CD4-positive, alpha-beta T cell treated with Interleukin-6 for 4 hours (primary cell): ENCODE data around the gene DLGAP1.

Source experiments
- DNase-seq: peaks from one replicate; pipeline ENCODE4 v3.0.0-alpha.2; 2020; ENCODE audit warnings: mixed read lengths

Gene DLGAP1

DNA sequence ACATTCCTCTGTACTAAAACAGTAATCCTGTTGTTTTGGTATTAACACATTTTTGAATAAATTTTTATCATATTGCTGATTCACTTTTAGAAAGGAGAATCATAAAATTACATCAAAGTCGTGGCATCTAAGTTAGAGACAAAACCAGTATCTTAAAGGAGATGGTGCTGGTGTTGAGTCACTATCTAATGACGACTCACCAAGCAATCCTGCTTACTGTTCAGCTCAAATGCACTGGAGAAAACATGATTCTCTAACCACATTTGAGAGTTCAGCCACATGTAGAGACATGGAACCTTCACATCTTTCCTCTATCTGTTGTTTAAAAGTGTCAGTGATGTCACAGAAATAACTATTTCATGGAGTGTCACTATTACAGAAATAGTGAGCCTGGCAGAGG, 531.4 kb downstream of the DLGAP1 start:
- no peak for DNase-seq

GRCh38 chr18:3921826-3922225, 533.3 kb downstream of the DLGAP1 start:
- no peak for DNase-seq

GRCh38 chr18:3920832-3921231, 534.3 kb downstream of the DLGAP1 start:
- DNase-seq, result no peak

- DNase-seq, result no peak
Measured at GRCh38 chr18:3919396-3920061, 535.6 kb downstream of the DLGAP1 start.

DNA sequence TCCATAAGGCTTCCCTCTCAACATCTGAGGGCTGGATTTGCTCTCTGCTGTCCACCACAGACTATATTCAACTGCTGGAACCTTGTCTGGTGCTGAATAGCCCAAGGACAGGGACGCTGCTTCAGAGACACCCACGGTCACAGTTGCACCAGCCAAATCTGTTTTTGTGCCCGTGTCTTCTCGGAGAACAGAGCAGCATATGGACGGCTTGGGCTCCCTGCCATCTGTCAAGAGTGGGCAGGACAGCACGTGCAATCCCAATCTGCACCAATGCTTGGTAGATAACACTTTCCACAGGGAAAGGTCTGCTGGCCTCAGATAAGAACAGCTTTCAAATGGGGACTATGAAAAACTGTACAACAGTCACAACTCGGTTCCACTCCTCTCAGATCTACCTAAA, 539.0 kb downstream of the DLGAP1 start:
- no peak for DNase-seq

DNA sequence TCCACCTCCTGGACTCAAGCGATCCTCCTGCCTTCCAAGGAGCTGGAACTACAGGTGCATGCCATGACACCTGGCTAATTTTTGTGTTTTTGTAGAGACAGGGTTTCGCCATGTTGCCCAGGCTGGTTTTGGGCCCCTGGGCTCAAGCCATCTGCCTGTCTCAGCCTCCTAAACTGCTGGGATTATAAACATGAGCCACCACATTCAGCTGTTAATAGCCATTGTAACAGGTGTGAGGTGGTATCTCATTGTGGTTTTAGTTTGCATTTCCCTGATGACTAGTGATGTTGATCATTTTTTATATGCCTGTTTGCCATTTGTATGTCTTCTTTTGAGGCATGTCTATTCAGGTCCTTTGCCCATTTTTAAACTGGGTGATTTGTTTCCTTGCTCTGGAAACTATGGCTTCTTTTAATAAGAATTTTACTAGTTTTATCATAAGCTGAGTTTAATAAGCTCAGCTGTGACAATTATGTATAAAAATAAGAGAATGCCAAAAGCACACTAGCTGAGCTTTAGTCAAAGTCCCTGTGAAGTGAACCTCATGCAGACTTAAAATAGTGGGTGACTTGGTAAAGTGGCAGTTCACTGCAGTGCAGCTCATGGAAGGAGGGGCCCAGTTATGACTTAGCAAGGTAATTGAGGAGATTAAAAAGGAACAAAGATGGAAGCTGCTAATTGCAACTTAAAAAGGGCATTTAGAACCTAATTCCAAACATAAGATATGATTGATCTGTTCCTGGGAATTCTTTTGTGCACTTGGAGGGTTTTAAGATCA, 540.1 kb downstream of the DLGAP1 start:
- no peak for DNase-seq

- DNase-seq, result no peak
Measured at GRCh38 chr18:3914109-3914508, 541.0 kb downstream of the DLGAP1 start.

- DNase-seq, result no peak
Measured at GRCh38 chr18:3912705-3913104, 542.4 kb downstream of the DLGAP1 start.

DNA sequence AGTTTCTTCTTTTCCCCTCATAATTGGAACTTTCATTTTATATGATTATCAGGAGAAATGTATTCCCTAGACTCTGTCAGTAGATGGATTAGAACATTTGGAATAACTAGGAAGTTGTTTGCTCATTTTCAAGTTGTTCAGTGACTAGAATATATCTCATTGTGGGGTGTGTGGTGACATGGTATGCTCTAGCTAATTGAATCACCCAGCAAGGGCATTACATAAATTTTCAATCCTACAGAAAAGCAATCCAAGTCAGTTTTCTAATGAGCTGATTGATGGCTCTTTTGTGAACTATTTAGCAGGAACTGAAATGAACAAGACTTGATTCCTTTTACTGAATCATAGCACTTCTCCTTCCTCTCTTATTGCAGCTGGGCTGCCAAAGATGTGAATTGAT, 543.7 kb downstream of the DLGAP1 start:
- no peak for DNase-seq

DNA sequence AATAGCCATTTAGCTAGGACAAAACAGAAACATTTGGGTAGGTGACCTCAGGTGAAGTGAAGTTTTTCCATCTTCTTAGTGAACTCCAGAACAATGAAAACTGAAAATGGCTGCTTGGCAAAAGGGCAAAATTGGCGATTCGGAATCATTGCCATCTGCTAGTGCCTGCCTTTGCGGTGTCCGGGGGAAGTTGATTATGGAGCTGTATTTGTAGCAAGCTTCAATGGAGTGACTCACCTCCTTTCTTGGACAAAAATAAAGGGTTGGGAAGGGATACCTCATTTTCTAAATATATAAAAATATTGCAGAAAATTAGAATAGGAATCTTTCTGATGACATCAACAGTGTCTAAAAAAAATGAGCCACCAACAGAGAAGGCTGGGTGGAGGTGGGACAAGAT, 544.6 kb downstream of the DLGAP1 start:
- no peak for DNase-seq

DNA sequence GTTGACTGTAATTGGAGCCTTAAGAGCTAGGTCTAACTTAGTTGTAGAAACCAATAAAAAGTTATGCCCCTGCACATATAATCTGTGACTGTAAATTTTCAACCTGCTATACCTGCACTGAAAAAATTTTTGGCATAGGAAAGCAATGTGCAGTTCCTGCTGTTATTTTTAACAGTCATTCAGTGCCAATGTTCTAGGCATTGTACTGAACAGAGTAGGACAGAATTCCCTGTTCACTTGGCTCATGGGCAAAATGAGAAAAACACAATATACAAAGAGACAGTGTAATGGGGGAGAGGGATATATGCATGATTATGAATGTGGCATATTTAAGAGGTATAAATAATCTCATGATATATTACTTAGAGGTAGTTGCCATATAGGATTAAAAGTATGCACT, 547.2 kb downstream of the DLGAP1 start:
- no peak for DNase-seq

DNA sequence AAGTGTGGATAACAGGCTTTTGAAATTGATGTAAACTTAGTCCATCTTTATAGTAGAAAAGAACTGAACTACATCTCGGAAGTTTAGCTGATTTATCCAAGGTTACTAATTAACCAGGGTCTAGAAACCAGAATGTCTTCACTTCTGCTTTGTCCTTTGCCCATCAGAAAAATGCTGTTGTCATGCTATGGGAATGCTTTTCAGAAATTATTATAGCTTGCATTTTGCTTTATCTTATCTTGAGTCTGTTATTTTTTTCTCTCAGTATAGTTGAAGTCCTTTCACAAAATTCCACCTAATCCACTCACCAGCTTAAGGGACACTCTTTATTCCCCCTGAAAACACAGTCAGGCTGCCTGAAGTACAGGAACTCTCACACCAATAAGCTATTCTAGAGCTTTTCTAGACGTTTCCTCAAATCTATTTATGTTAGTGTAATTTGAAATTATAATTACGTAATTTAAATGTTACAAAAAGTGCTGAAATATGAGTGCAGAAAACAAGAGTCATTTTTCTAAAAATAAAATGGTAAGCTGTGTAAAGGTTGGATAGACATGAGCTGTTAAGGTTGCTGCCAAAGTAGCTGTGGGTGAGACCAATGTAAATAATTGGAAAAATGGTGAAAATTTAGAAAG, 548.9 kb downstream of the DLGAP1 start:
- no peak for DNase-seq

- DNase-seq, result no peak
Measured at GRCh38 chr18:3903337-3903736, 551.8 kb downstream of the DLGAP1 start.

GRCh38 chr18:3902676-3903075, 552.4 kb downstream of the DLGAP1 start:
- DNase-seq, result no peak

GRCh38 chr18:3901811-3902210, 553.3 kb downstream of the DLGAP1 start:
- no peak for DNase-seq

GRCh38 chr18:3901042-3901441, 554.1 kb downstream of the DLGAP1 start:
- DNase-seq, result no peak

- no peak for DNase-seq
Measured at GRCh38 chr18:3900327-3900726, 554.8 kb downstream of the DLGAP1 start.

DNA sequence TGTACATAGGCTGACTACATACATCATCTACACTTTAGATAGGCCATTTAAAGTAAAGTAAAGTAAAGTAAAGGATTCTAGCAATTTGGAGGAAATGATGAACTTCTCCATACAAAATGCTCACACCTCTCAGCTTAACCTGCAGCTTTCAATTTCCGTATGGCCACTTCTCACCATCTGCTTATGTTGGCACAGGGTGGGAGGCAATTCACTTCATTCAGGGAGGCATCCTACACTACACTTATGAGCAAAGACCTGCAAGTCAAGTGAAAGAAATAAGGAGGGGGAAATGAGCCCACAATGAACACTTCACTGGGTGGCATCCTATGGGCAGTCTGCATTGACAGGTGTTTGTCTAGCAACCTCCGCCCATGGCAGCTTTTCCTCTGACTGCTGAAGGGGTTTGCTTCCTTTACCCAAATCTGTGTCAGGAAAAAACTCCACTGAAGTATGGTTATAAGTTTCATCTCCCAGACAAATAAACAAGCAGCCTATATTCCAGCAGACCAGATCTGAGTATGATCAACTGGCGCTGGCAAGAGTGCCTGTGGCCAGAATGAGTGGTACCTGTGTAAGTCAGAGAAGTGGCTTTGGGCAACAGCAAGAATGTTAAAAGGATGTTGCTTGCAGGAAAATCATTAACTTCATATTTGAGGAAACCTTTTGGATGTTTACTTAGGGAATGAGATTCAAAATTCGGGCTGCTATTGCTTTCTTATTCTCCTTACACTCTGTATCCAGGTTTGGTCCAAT, 556.1 kb downstream of the DLGAP1 start:
- DNase-seq, result no peak

- DNase-seq, result no peak
Measured at GRCh38 chr18:3892152-3892551, 563.0 kb downstream of the DLGAP1 start.

DNA sequence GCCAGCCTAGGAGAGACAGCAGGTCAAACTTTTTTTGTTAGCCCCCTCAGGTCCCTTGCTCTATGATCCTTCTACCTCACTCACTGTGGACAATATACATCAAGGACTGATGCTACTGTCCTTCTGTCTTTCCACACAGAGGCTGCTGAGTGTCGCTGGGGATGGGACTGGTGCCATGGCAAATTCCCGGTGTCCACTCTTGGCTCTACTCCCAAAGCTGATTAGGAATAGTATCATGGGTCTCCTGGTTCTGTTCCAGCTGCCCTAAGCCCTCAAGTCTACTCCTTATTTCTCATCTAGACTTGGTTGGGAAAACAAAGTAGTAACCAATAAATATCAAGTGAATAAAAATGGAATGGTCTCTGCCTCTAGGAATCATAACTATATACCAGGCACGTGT, 563.9 kb downstream of the DLGAP1 start:
- DNase-seq, result no peak

GRCh38 chr18:3889803-3890202, 565.3 kb downstream of the DLGAP1 start:
- DNase-seq, result no peak

- DNase-seq, result no peak
Measured at GRCh38 chr18:3889121-3889520, 566.0 kb downstream of the DLGAP1 start.

DNA sequence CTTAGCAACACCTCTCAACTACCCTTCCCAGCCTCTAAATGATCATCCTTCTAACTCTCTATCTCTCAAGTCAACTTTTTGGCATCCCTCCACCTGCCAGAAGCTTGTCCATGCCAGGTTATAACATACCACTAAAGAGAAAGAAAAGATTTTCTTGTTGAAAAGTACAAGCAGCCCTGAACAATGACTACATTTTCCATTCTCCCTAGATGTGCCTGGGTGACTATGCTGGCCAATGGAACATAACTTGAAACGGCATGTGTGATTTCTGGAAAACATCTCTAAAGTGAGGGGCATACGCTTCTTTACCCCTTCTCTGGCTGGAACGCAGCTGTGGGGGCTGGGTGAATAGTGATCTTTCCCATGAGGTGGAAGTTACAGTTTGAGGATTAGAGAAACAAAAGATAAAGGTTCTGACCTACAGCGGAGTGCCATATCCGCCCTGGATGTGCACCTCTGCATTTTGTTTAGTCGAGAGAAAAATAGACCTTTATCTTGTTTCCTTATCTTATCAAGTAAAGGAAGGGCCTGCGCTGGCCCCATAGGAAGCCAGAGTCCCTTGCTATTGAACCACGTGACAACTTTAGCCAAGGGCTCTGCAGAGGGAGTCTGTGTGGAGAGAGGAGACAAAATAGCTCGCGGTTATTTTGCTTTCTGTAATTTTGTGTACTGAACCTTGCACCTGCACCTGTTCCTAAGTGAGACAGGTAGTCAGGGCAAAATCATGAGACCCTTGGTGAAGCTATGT, 568.4 kb downstream of the DLGAP1 start:
- no peak for DNase-seq
